GDM1 (cell line): ENCODE data around the gene RNF112.
"Not testable (repeated sequence)": the region's sequence is repeated elsewhere in the genome, so short reads cannot be mapped to it uniquely, and the experiment has no call there.

Experiments
- DNase-seq: peaks from one replicate; lab custom pipeline; 2025; lab: John Stamatoyannopoulos, UW

RNF112 gene

GRCh38 chr17:19448341-19449268 lies 37.6 kb downstream of the RNF112 start:
- DNase-seq: no peak

DNA sequence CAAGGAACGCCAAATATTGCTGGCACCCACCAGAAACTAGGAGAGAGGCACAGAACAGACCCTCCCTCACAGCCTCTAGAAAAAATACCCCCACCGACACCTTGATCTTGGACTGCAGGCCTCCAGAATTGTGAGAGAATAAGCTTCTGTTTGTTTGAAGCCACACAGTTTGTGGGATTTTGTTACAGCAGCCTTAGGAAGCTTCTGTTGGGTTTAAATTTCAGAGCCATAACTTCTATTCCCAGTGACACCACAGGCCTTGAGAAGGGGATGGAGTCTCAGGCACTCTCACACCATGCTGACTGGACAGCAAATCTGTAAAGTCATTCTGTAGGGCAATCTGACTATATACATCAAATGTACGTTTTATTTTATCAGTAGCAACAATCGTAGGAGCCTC lies 38.6 kb downstream of the RNF112 start:
- DNase-seq: no peak

DNA sequence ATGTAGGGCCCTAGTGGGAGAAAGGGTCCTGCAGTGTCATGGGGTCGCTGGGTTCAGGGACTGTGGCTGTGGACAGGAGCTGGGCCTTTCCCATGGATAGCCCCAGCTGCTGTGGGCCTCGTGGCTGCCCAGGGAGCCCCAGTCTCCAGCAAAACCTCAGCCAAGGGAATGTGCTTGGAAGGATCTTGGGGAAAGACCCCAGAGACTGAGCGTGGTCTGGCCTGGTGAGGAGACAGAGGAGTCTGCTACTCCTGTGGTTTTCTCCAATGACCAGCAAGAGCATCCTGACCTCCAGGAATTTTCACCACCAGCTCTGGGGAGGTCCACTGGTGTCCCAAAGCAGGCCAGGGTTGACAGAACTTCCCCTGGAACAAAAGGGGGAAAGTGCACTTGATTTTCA lies 42.3 kb downstream of the RNF112 start:
- no peak for DNase-seq

GRCh38 chr17:19454074-19454473 lies 43.0 kb downstream of the RNF112 start:
- DNase-seq: no peak

DNA sequence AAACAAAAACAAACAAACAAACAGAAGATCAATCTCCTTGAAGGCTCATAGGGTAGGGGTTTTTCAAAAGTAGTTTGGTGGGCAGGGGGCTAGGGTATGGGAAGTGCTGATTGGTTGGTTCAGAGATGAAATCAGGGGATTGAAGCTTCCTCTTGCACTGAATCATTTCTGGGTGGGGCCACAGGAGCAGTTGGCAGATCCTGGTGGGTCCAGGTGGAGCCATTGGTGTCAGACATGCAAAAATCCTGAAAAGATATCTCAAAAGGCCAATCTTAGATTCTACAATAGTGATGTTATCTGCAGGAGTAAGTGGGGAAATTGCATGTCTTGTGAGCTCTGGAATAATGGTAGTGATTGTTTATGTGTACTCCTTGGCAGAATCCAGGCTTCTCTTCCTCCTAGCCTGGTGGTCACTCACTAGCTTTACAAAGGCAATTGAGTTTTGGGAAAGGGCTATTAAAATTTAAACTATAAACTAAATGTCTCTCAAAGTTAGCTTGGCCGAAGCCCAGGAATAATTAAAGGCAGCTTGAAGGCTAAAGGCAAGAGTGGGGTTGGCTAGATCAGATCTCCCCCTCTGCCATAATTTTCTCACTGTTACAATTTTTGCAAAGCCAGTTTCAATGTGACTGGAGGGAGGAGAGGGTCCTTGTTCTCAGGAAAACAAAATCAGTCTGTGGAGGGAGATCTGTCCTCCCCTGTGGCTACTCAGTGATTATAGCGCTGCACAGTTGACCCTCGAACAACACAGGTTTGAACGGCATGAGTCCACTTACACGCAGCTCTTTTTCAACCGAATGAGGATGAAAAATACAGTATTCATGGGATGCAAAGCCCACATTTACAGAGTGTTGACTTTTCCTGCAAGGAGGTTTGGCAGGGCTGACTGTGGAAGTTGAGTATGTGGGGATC lies 45.2 kb downstream of the RNF112 start:
- no peak for DNase-seq

GRCh38 chr17:19457046-19457445 lies 46.0 kb downstream of the RNF112 start:
- DNase-seq: no peak

DNA sequence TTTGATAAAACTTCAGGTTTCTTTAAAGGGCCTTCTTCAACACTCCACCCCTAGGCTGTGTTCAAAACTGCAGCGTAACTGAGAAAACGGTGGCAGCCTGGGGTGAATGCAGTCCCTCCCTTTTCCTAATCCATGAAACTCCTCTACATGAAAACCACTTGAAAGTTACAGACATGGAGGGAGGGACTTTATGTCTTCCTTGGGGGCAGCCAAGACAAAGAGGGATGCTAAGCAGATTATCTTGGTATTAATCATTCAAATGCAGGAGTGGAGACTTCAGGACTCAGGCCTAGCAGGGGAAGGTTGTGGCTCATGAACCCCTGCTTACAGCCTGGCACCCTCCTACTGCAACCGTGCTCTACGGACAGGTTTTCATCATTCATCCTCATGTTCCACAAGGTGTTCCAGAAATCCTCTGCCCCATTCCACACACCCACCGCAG lies 46.8 kb downstream of the RNF112 start:
- no peak for DNase-seq

DNA sequence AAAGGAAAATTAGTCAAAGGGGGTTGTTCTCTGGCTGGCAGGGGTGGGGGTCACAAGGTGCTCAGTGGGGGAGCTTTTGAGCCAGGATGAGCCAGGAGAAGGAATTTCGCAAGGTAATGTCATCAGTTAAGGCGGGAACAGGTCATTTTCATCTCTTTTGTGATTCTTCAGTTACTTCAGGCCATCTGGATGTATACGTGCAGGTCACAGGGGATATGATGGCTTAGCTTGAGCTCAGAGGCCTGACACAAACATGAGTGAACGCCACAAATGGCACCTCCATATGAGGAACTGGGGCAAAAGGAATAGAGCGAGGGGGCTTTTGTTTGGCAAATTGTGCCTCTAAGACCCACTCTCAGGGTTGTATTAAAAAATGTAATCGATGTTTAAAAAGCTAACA lies 47.4 kb downstream of the RNF112 start:
- DNase-seq: not testable (repeated sequence)

- DNase-seq: not testable (repeated sequence)
Measured at GRCh38 chr17:19459018-19459655, 48.1 kb downstream of the RNF112 start.

- no peak for DNase-seq
Measured at GRCh38 chr17:19460700-19461099, 49.7 kb downstream of the RNF112 start.

- no peak for DNase-seq
Measured at GRCh38 chr17:19461116-19461515, 50.1 kb downstream of the RNF112 start.

- DNase-seq: no peak
Measured at GRCh38 chr17:19461681-19462080, 50.6 kb downstream of the RNF112 start.

DNA sequence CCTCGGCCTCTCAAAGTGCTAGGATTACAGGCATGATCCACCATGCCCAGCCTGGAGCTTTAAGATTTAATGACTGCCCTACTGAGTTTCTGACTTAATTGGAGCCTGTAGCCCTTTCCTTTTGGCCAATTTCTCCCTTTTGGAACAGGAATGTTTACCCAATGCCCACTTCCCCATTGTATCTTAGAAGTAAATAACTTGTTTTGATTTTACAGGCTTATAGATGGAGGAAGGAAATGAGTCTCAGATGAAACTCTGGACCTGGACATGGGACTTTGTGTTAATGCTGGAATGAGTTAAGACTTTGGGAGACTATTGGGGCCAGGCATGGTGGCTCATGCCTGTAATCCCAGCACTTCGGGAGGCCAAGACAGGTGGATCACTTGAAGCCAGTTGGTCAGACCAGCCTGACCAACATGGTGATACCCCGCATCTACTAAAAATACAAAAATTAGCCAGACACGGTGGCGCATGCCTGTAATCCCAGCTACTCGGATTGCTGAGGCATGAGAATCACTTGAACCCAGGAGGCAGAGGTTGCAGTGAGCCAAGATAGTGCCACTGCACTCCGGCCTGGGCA lies 51.5 kb downstream of the RNF112 start:
- not testable (repeated sequence) for DNase-seq

DNA sequence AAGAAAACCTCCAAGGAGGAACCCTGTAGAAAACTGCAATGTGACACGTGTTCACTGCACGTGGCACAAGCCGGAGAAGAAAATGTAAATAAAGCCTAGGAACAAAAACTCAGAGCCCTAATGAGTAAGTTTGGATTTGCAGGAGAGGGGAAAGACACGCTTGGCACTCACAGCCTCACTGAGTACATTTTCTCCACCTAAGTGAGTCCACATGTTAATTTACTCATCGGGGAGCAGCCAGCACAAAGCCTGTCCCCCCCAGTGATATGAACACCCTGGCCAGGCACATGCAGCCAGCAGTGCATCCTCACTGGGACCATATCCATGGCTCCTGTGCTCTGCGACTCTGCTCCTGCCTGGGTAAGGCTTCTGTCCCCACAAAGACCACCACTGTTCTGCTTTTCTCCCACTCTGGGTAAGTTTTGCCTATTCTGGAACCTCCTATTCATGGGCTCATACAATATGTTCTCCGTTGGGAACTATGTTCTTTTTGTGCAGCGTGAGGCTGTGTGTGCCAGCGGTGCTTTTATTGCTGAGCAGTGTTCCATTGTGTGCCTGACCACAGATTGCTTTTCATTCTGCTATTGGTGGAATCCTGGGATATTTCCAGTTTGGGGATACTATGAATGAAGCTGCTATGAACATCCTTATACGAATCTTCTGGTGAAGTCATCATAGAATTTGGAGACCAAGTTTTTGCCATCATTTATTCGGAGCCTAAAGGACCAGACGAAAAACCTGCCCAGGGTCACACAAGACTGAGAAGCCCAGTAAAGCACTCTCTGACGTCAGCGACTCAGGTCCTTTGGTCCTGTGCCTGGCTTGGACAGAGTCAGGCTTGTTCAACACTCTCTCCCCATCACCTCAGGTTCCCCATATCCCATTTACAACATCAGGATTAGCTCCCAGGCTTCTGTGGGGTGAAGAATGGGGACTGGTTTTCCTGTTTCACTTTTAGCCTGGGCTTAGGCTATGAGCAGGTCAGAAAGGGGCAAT lies 53.3 kb downstream of the RNF112 start:
- no peak for DNase-seq
